Effector memory CD4-positive, alpha-beta T cell (primary cell): Measurements from ENCODE around the gene DENND1A.

ENCODE experiments used
- DNase-seq, 3 donors: peaks; one replicate each; pipeline ENCODE4 v3.0.0-alpha.2; 2020
- H3K27ac ChIP-seq: 2 replicates; pipeline ENCODE4 v1.7.0; 2013; ENCODE audit warnings: mild to moderate bottlenecking, low read length, moderate library complexity; ENCODE audit not compliant: insufficient read depth, poor library complexity, severe bottlenecking
- H3K27me3 ChIP-seq: replicated peaks from 2 replicates; pipeline ENCODE4 v1.7.0; 2013; ENCODE audit warnings: mild to moderate bottlenecking, low read length; ENCODE audit not compliant: insufficient read depth, control insufficient read depth, poor library complexity, severe bottlenecking
- H3K36me3 ChIP-seq: 2 replicates; pipeline ENCODE4 v1.7.0; 2013; ENCODE audit warnings: mild to moderate bottlenecking, low read length, moderate library complexity; ENCODE audit not compliant: control insufficient read depth, insufficient read depth
- H3K4me1 ChIP-seq: 2 replicates; pipeline ENCODE4 v1.7.0; 2013; ENCODE audit warnings: low read length, mild to moderate bottlenecking; ENCODE audit not compliant: control insufficient read depth, insufficient read depth, poor library complexity, severe bottlenecking
- H3K4me3 ChIP-seq: 2 replicates; pipeline ENCODE4 v1.7.0; 2013; ENCODE audit warnings: low read length, low read depth, mild to moderate bottlenecking; ENCODE audit not compliant: insufficient read depth, poor library complexity, severe bottlenecking
- H3K9me3 ChIP-seq: 2 replicates; pipeline ENCODE4 v1.7.0; 2013; ENCODE audit warnings: mild to moderate bottlenecking, low read length, moderate library complexity; ENCODE audit not compliant: control insufficient read depth

Gene DENND1A

DNA sequence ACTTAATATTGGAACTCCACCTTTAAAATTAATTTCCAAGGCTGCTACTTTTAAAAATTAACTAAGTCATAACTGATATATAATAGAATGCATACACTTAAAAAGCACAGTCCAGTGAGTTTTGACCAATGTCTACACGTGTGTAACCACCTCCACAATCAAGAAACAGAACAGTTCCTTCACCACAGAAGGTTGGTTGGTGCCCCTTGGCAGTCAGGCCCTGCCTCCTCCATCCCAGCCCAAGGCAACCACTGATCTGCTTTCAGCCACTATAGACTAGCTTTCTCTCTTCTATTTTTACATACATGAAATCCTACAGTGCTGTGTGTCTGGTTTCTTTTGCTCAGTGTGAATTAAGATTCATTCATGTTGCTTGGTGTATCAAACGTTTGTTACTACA, 358.7 kb downstream of the DENND1A start:
- H3K36me3 ChIP-seq, result no peaks in the 10 kb centered on the region
- H3K4me3 ChIP-seq, result no peak overlapping the region
- H3K27ac ChIP-seq, result no peak overlapping the region
- H3K9me3 ChIP-seq, result no peaks in the 10 kb centered on the region
- DNase-seq, result no peak
- no peaks in the 10 kb centered on the region for H3K27me3 ChIP-seq
- H3K4me1 ChIP-seq, result no peaks in the 10 kb centered on the region

- DNase-seq, result no peak
- Histone ChIP-seq H3K36me3 (no peaks in the 10 kb centered on the region), H3K9me3 (no peaks in the 10 kb centered on the region), H3K4me3 (no peak overlapping the region), H3K27ac (no peak overlapping the region), H3K27me3 (no peaks in the 10 kb centered on the region), H3K4me1 (no peaks in the 10 kb centered on the region)
These were observed 360.9 kb downstream of the DENND1A start for GRCh38 chr9:123568691-123569688.

DNA sequence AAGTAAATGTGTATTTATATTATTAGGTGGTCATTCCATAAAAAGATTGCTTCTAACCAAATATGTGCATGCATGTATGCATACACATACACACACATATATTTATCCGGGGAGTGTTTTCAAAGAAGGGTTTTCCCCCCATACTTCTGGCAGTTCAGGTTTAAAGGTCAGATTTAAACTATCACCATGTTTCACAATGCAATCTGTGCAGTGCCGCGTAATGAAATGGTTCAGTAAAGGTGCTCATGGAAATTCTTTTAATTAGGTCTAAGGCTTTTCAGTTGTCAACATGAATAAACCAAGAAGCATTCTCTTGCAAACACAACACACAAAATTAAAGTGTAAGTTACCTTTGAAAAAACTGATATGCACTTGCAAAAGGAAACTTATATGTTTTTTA, 362.9 kb downstream of the DENND1A start:
- H3K4me1 ChIP-seq, result no peaks in the 10 kb centered on the region
- H3K27me3 ChIP-seq, result no peaks in the 10 kb centered on the region
- H3K4me3 ChIP-seq, result no peak overlapping the region
- no peaks in the 10 kb centered on the region for H3K9me3 ChIP-seq
- no peak for DNase-seq
- no peak overlapping the region for H3K27ac ChIP-seq
- no peaks in the 10 kb centered on the region for H3K36me3 ChIP-seq

- Histone ChIP-seq H3K36me3 (no peaks in the 10 kb centered on the region), H3K4me1 (no peaks in the 10 kb centered on the region), H3K27me3 (no peaks in the 10 kb centered on the region), H3K9me3 (no peaks in the 10 kb centered on the region), H3K27ac (no peak overlapping the region), H3K4me3 (no peak overlapping the region)
- no peak for DNase-seq
These were observed 365.3 kb downstream of the DENND1A start for GRCh38 chr9:123564652-123565051.

GRCh38 chr9:123562844-123563346, 367.0 kb downstream of the DENND1A start:
- no peaks in the 10 kb centered on the region for H3K9me3 ChIP-seq

DNA sequence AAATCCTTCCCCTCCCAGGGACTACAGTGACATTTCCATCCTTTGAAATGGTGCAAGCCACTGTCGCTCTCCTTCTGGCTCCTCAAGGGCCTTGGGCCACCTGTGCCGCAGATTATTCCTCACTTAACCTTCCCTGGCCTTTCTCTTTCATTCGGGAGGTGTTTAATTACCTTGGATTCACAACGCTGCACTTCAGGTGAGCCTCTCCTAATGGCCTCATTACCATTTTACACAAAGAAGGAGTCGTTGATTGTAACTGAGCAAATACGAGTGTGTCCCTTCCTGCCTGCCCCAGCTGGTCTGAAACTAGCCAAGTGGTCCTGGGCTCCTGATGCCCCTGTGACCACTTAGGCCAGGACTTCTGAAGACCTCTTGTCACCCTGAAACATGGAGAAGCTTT, 368.9 kb downstream of the DENND1A start:
- Histone ChIP-seq H3K9me3 (no peaks in the 10 kb centered on the region), H3K27me3 (no peaks in the 10 kb centered on the region), H3K36me3 (peaks cover 7% of the 10 kb centered on the region), H3K27ac (no peak overlapping the region), H3K4me3 (no peak overlapping the region), H3K4me1 (no peaks in the 10 kb centered on the region)
- no peak for DNase-seq

More at GRCh38 chr9:123562844-123563346, 367.0 kb downstream of the DENND1A start:
- no peaks in the 10 kb centered on the region for H3K27me3 ChIP-seq
- no peak for DNase-seq
- no peak overlapping the region for H3K27ac ChIP-seq
- H3K4me3 ChIP-seq, result no peak overlapping the region
- no peaks in the 10 kb centered on the region for H3K4me1 ChIP-seq
- H3K36me3 ChIP-seq, result no peaks in the 10 kb centered on the region

- Histone ChIP-seq H3K27ac (no peak overlapping the region), H3K4me3 (no peak overlapping the region), H3K36me3 (peaks cover 7% of the 10 kb centered on the region), H3K4me1 (no peaks in the 10 kb centered on the region), H3K9me3 (no peaks in the 10 kb centered on the region), H3K27me3 (no peaks in the 10 kb centered on the region)
- no peak for DNase-seq
These were observed 373.2 kb downstream of the DENND1A start for GRCh38 chr9:123556464-123557435.

- Histone ChIP-seq H3K4me1 (no peaks in the 10 kb centered on the region), H3K27ac (no peak overlapping the region), H3K4me3 (no peak overlapping the region), H3K9me3 (no peaks in the 10 kb centered on the region), H3K27me3 (no peaks in the 10 kb centered on the region), H3K36me3 (peaks cover 7% of the 10 kb centered on the region)
- DNase-seq, result no peak
These were observed 374.3 kb downstream of the DENND1A start for GRCh38 chr9:123555646-123556045.

DNA sequence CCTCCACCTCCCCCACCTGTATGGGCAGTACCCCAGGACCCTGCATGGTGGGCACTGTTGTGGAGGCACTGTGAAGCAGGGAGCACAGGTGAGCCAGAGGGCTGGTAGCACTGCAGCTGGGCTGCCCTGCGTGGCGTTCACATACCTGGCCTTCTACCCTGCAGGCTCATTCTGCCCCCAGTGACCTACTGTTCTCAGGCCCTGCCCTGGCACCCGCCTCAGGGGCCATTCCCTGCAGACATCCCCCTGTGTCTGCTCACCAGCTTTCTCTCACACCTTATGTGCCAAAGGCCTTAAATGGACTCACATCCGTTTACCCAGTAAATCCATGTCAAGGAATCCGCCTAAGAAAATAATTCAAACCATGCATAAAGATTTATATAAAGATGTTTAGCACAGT, 377.4 kb downstream of the DENND1A start:
- Histone ChIP-seq H3K4me1 (no peaks in the 10 kb centered on the region), H3K27me3 (no peaks in the 10 kb centered on the region), H3K36me3 (peaks cover 7% of the 10 kb centered on the region), H3K27ac (no peak overlapping the region), H3K9me3 (no peaks in the 10 kb centered on the region), H3K4me3 (no peak overlapping the region)
- DNase-seq, result no peak
